ENCODE measurements around the gene EVPLL.
"Not testable (repeated sequence)": the region's sequence is repeated elsewhere in the genome, so short reads cannot be mapped to it uniquely, and the experiment has no call there.

EVPLL gene

DNA sequence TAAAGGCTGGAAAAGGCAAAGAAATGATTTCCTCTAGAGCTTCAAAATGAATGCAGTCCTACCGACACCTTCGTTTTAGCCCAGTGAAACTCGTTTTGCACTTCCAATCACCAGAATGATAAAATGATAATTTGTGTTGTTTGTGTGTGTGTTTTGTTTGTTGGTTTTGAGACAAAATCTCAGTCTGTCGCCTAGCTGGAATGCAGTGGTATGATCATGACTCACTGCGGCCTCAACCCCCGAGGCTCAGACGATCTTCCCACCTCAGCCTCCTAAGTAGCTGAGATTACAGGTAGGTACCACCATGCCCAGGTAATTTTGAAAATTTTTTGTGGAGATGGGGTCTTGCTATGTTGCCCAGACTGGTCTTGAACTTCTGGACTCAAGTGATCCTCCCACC, 3.4 kb upstream of the EVPLL start:
- Mint-ChIP-seq H3K36me3 (ENCODE audit: low read depth) (no peaks in the 10 kb centered on the region), H3K27me3 (ENCODE audit: low read depth, poor library complexity) (peaks cover 20% of the 10 kb centered on the region), H3K4me1 (peaks cover 5% of the 10 kb centered on the region), H3K27ac (no peak overlapping the region), H3K9me3 (peaks cover 8% of the 10 kb centered on the region), H3K4me3 (no peak overlapping the region)
- DNase-seq = no peak
- TF ChIP-seq, protein P1, sequence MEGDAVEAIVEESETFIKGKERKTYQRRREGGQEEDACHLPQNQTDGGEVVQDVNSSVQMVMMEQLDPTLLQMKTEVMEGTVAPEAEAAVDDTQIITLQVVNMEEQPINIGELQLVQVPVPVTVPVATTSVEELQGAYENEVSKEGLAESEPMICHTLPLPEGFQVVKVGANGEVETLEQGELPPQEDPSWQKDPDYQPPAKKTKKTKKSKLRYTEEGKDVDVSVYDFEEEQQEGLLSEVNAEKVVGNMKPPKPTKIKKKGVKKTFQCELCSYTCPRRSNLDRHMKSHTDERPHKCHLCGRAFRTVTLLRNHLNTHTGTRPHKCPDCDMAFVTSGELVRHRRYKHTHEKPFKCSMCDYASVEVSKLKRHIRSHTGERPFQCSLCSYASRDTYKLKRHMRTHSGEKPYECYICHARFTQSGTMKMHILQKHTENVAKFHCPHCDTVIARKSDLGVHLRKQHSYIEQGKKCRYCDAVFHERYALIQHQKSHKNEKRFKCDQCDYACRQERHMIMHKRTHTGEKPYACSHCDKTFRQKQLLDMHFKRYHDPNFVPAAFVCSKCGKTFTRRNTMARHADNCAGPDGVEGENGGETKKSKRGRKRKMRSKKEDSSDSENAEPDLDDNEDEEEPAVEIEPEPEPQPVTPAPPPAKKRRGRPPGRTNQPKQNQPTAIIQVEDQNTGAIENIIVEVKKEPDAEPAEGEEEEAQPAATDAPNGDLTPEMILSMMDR (IDR thresholded peaks at IDR 0.05) = no peak

DNA sequence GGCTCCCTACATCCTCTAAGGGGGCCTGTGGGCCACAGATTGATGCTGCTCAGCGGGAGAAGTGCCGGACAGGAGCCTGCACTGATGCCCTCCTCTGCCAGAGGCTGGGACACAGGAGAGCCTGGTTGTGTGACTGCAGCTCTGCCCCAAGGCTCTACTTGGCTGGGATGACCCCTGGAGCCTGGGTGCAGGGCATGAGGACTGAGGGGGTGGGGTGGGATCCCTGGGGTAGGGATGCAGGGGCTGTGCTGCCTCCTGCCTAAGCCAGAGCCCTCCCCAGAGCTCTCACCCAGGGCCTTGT, 577 bp downstream of the EVPLL start:
- H3K9me3 Mint-ChIP-seq = peaks cover 8% of the 10 kb centered on the region
- H3K36me3 Mint-ChIP-seq (ENCODE audit: low read depth) = no peaks in the 10 kb centered on the region
- H3K4me1 Mint-ChIP-seq = peaks cover 9% of the 10 kb centered on the region
- DNase-seq = no peak
- no peak overlapping the region for H3K4me3 Mint-ChIP-seq
- H3K27ac Mint-ChIP-seq = no peak overlapping the region
- TF ChIP-seq, protein P1 (IDR thresholded peaks at IDR 0.05) = no peak
- H3K27me3 Mint-ChIP-seq (ENCODE audit: low read depth, poor library complexity) = peaks cover 10% of the 10 kb centered on the region

DNA sequence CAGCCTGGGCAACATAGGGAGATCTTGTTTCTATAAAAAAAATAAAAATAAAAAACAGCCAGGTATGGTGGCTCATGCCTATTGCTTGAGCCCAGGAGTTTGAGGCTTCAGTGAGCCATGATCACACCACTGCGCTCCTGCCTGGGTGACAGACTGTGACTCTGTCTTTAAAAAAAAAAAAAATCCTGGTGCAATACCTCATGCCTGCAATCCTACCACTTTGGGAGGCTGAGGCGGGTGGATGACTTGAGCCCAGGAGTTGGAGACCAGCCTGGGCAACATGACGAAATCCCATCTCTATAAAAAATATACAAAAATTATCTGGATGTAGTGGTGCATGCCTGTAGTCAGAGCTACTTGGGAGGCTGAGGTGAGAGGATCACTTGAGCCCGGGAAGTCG, 1.0 kb downstream of the EVPLL start:
- not testable (repeated sequence) for H3K27ac Mint-ChIP-seq; H3K9me3 Mint-ChIP-seq; H3K27me3 Mint-ChIP-seq (ENCODE audit: low read depth, poor library complexity); H3K36me3 Mint-ChIP-seq (ENCODE audit: low read depth); DNase-seq; H3K4me1 Mint-ChIP-seq; H3K4me3 Mint-ChIP-seq

DNA sequence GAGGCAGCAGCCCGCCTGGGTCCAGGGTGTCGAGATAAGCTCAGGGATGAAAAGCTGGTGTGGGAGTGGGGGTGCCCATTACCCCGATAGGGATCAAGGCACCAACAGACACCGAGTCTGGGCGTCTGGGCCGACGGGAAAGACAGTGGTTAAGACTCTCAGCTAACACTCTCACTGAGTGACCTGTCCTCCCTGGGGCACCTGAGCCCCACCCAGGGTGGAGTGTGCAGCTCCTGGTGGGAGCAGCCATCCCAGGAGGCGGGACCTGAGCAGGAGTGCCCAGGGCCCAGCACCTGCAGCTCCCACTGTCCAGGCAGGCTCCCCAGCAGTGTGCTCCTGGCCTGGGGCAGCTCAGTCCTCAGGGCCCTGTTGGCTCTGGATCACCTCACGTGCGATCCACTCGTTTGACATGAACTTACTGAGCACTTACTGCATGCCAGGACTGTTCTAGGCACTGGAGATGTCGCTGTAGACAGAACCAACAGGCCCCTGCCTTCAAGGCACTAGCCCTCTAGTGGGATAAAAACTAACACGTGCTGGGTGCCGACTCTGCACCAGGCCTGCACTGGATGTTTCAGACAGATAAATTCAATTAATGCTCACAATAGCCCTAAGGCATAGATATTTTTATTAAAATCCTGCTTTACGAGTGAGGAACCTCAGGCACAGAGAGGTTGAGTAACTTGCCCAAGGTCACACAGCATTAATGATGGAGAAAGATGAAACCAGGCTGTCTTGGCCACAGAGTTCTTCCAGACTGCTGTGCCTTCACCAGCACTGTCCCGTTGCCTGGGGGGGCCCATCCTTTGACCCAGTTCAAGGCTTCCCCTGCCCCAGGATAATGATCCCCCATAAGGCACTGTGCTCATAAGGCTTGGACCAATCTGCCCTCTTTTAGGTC, 1.9 kb downstream of the EVPLL start:
- peaks cover 8% of the 10 kb centered on the region for H3K9me3 Mint-ChIP-seq
- H3K27ac Mint-ChIP-seq = no peak overlapping the region
- peaks cover 9% of the 10 kb centered on the region for H3K27me3 Mint-ChIP-seq (ENCODE audit: low read depth, poor library complexity)
- no peak overlapping the region for H3K4me3 Mint-ChIP-seq
- H3K4me1 Mint-ChIP-seq = peaks cover 9% of the 10 kb centered on the region
- H3K36me3 Mint-ChIP-seq (ENCODE audit: low read depth) = no peaks in the 10 kb centered on the region
- TF ChIP-seq, protein P1 (IDR thresholded peaks at IDR 0.05) = no peak
- DNase-seq = no peak

DNA sequence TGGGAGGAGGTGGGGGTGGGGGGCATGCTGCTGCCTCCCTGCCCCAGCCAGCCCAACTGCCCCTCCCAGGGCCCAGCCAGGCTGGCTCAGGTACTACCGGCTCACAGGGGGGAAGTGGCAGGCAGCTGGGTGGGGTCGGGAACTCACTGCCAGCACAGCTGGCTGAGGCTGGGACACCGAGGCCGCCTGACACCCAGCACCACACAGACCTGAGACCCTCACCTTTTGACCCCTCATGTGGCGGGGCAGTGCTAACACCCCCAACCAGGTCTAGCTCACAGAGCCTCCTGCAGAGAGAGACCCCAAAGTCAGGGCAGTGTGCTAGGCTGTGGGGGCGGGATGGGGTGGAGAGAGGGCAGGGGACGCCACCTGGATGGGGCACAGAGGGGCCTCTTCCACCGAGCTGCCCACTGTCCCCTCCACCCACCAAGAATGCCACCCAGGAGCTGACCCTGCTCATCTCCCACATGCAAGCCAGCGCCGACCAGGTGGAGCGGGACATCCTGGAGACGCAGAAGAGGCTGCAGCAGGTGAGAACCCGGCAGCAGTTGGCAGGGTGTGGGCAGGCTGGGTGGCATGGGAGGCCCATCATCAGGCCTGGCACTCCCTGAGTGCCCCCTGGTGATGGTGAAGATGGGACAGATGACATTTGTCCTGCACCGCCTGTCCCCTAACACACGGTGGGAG, 3.0 kb downstream of the EVPLL start:
- DNase-seq = no peak
- peaks cover 2% of the 10 kb centered on the region for H3K9me3 Mint-ChIP-seq
- H3K4me3 Mint-ChIP-seq = no peak overlapping the region
- no peaks in the 10 kb centered on the region for H3K36me3 Mint-ChIP-seq (ENCODE audit: low read depth)
- no peak overlapping the region for H3K27ac Mint-ChIP-seq
- TF ChIP-seq, protein P1 (IDR thresholded peaks at IDR 0.05) = no peak
- H3K27me3 Mint-ChIP-seq (ENCODE audit: low read depth, poor library complexity) = peaks cover 5% of the 10 kb centered on the region
- peaks cover 9% of the 10 kb centered on the region for H3K4me1 Mint-ChIP-seq

DNA sequence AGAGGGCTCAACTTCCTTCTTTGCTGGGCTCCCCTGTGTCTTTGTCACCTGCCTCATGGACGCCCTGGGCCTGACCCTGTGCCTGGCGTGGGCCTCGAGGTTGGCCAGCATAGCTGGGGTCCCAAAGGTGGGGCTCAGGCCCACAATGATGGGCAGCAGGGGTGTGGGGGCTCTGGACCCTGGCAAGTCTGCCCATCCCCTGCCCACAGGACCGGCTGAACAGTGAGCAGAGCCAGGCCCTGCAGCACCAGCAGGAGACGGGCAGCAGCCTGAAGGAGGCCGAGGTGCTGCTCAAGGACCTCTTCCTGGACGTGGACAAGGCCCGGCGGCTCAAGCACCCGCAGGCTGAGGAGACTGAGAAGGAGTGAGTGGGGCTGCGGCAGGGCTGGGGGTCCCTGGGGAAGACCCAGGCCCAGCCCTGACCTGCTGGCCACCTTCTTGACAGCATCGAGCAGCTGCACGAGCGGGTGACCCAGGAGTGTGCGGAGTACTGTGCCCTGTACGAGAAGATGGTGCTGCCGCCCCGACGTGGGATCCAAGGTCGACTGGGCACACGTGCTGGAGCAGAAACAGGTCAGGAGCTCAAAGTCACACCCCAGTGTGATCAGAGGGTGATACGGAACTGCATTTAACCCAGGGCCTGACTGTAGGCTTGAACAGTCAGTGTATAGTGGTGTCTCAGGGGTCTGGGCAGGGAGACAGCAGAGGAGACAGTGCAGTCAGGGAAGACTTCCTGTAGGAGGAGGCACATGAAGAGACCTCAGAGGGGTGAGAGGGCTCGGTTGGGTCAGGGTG, 3.8 kb downstream of the EVPLL start:
- H3K27me3 Mint-ChIP-seq (ENCODE audit: low read depth, poor library complexity) = peaks cover 5% of the 10 kb centered on the region
- H3K4me3 Mint-ChIP-seq = no peak overlapping the region
- no peaks in the 10 kb centered on the region for H3K9me3 Mint-ChIP-seq
- peak overlapping the region; percentile 9 for H3K27ac Mint-ChIP-seq
- H3K36me3 Mint-ChIP-seq (ENCODE audit: low read depth) = no peaks in the 10 kb centered on the region
- DNase-seq = no peak
- TF ChIP-seq, protein P1 (IDR thresholded peaks at IDR 0.05) = no peak
- peaks cover 9% of the 10 kb centered on the region for H3K4me1 Mint-ChIP-seq

Measured in nephron progenitor cell (in vitro differentiated cells).